GM18873 (cell line): Measurements from ENCODE around the gene CARS2.

ENCODE experiments used
- ATAC-seq: cut with Tn5 transposase; IDR thresholded peaks from one replicate; pipeline ENCODE4 v1.9.1; 2021; ENCODE audit warnings: mild to moderate bottlenecking, moderate library complexity, moderate number of reproducible peaks; ENCODE audit not compliant: unreplicated experiment, low FRiP score

Gene CARS2

GRCh38 chr13:110593430-110594130 lies 112.3 kb downstream of the CARS2 start:
- ATAC-seq: peak; percentile 72

GRCh38 chr13:110592665-110593064 lies 113.3 kb downstream of the CARS2 start:
- no peak for ATAC-seq
